Measurements from ENCODE around the gene ANKK1. TPM values are rescaled to one million over a fixed set of nuclear protein-coding genes. Genes with fewer than 3 reads are reported as not detected.

The ANKK1 gene
- polyA plus RNA-seq, 10 donors: 0.09 to 0.48 (median 0.22) TPM; not detected in 2

Other genes starting within 250 kb of the ANKK1 start
- gene TTC12, start 73.2 kb upstream of the ANKK1 start, polyA plus RNA-seq (ENCODE audit: insufficient read length in 10 of 10): 10 to 100 TPM in 2 of 10 donors, 1 to 10 TPM in 8; 4.4 to 14.2 (median 8.9) TPM
- under 1 TPM in 7 of 10 donors, not detected in 3; 0.05 to 0.74 (median 0.16) TPM for gene DRD2, start 87.6 kb downstream of the ANKK1 start, polyA plus RNA-seq (ENCODE audit: insufficient read length in 10 of 10)